GM20431 (cell line): Measurements from ENCODE around the gene LYVE1.

ENCODE experiments used
- in situ Hi-C: fragments of 300-500 bp; cut with MseI, MboI; formaldehyde crosslinking; loops from one replicate; pipeline ENCODE4 v1.15.0; 2020; ENCODE audit warnings: low sequenced_read_pairs; ENCODE audit not compliant: unreplicated experiment

The LYVE1 gene

GRCh38 chr11:10594407-10594806 lies 25.9 kb upstream of the LYVE1 start:
- in situ Hi-C loops = no loop called here

DNA sequence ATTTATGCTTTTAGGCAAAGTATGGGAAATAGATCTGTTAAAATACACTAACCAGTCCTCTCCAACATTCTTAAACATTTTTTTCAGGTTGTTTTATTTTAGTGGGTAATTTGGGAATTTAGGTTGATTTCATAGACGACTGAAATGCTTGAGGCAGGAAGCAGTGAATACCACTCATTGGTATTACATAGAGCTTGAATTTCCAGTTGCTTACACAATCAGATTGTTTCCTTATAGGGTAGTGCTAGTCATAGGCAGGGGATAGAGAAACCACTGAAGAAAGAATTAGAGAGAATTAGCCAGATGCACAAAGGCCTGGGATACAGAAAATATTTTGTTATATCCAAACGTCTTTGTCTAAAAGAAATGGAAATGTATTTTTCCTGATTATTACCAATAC lies 23.9 kb upstream of the LYVE1 start:
- in situ Hi-C loops = no loop called here

DNA sequence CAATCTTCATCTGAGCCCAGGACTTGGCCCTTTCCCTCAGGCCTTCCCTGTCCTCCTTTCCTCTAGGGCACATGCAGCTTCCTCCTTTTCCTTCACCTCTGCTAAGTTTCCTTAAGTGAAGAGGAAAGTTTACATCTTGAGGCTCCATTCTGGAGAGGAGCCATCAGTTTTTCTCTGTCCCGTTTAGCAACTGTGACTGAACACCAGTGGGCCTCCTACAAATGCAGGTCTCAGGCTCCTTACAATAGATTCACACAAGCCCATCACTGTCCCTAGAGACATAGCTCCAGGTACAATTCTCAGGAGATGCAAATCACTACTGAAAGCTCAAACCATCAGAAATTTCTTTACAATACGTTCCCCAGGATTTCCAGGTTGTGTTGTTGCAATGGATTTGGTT lies 23.3 kb upstream of the LYVE1 start:
- in situ Hi-C loops = no loop called here

DNA sequence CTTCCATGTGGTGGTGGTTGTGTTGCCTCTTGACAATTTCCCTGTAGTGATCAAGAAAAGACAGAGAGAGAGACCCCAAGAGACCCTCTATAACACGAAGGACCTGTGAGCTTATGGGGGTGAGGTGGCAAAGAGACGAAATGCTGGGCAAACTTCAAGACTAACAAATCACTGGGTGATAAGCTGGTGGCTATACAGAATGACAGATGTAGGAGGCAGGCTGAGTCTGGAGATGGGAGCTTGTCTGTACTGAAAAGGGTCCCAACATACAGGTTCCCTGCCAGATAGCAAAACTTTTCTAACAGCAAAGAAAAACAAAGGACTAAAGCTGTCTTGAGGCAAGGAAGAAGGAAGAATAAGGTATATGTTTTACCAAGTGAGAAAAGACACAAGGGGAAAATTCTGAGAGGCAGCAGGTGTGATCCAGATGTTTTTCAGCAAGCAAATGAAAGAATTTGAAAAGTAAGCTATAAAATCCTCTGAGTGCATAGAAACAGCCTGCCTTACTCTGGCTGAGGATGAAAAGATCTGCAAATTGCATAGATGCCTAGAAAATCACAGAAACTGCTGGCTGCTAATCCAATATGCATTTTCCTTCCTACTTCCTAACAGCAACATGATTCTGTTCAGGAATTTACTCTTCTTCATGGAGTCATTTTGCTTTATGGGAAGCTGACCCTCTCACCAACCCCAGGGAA lies 21.9 kb upstream of the LYVE1 start:
- in situ Hi-C loops = no loop called here

DNA sequence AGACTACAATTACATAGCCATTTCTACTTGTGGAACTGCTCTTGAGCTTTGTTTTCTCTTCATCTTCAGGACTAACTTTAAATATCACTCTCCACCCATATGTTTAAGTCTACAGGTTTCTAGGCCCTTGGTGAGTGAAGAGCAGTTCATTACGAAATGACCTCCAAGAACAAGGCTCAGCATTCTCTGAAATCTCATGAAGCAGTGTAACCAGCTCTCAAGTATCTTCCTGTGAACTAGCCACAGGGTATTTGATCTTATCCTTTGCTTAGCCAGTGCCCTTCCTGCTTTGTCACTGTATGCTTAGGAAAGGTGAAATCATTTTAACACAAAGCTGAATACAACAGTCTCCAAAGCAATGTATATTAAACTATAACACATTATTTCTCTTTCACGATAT lies 20.4 kb upstream of the LYVE1 start:
- in situ Hi-C loops = no loop called here

GRCh38 chr11:10587995-10588394 lies 19.5 kb upstream of the LYVE1 start:
- in situ Hi-C loops = no loop called here

DNA sequence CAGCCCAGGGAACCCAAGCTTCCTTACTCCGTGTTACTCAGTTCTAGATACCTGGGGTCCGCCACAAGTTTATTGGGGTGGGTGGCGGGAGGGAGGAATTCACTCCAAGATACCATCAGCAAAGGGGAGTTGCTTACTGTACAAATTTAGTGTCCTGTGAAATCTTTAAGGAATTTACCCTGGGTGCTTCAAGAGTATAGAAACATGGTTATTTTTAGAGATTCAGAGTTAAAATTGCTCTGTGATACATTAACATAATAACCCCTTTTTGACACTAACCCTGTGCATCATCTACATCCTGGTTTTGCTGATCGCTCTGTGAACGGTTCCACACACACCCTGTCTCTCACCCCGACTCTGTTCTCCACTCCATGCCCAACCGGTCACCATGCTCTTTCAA lies 18.9 kb upstream of the LYVE1 start:
- in situ Hi-C loops = no loop called here

- in situ Hi-C loops = no loop called here
Observed at GRCh38 chr11:10584071-10584501, 15.6 kb upstream of the LYVE1 start.

GRCh38 chr11:10581481-10582019 lies 13.1 kb upstream of the LYVE1 start:
- in situ Hi-C loops = no loop called here

- in situ Hi-C loops = no loop called here
Observed at GRCh38 chr11:10580623-10581022, 12.2 kb upstream of the LYVE1 start.

- in situ Hi-C loops = no loop called here
Observed at GRCh38 chr11:10579700-10580099, 11.2 kb upstream of the LYVE1 start.

DNA sequence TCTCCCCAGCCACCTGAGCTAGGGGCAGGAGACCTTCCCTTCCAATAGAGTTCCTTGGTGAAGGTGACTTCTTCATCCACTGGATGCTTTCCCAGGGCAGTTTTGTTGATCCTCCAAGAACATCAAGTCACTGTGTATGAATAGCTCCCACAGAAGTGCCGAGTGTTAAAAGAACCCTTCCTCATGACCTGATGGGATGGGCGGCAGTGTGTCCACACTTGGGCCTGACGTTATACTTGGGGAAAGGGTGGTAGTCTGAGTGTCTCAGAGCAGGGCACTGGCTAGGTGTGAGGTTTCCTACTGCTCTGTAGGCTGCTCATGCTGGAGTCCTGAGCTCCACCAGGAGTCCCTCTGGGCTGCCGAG lies 7.6 kb upstream of the LYVE1 start:
- in situ Hi-C loops = no loop called here

GRCh38 chr11:10575346-10576034 lies 7.0 kb upstream of the LYVE1 start:
- in situ Hi-C loops = no loop called here

DNA sequence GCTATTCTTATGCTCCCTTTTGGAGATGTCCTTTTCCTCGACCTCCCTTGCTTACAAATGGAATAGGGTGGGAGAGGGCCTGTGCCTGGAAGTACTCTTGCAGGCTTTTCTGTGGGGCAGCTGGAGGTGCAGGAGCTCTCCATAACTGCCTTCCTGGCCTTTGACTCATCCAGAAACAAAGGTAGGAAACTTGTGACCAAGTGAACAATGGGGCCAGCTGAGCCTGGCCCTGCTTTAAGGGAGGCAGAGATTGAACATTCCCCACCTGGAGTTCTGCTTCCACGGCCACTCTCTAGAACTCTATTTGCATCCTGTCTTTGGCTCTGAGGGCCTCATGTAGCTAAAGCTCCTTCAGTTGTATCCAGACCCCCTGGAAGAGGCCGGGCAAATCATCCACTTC lies 5.1 kb upstream of the LYVE1 start:
- in situ Hi-C loops = no loop called here

DNA sequence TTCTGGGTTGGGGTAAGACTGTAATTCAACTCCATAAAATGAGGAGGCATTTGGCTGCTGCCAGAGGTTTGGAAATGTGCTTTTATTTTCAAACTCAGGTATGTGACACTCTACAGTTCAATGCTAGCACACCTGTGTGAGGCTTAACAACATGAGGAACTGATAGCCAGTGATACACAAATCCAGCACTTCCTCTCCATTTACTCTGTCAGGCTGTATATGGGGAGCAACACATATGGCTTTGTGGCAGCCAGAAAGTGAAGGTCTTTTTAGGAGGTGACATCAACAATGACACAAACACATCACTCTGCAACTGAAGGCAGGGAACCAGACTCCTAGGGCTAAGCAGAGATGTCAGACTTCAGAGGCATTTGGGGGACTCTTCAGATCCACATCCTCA lies 4.6 kb upstream of the LYVE1 start:
- in situ Hi-C loops = no loop called here

- in situ Hi-C loops = no loop called here
Observed at GRCh38 chr11:10572533-10572932, 4.1 kb upstream of the LYVE1 start.

GRCh38 chr11:10567446-10567845 lies 1.0 kb downstream of the LYVE1 start:
- in situ Hi-C loops = no loop called here

DNA sequence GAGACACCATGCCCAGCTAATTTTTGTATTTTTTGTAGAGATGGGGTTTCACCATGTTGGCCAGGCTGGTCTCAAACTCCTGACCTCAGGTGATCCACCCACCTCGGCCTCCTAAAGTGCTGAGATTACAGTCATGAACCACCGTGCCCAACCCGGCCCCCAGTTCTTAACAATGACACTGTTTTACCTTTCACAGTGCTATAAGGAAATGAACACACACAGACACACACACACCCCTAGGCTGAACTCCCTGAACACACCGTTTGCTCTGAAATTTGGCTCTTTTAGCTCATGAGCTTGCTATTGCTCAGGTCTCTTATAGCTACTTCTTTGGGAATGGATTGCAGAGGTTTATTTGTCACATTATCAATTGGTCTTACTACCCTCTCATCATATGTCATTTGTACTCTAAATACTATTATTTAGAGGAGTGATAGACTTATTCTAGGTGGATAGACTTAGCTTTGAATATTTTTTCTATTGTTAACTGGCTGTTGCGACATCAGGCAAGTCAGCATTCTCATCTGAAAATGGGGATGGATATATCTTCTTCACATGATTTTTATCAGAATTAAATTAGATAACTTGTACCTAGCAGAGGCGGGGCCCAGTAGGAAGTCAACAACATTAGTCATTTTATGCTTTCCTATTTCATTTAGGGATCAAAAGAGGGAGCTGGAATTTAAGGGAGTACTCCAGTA lies 2.1 kb downstream of the LYVE1 start:
- in situ Hi-C loops = no loop called here

DNA sequence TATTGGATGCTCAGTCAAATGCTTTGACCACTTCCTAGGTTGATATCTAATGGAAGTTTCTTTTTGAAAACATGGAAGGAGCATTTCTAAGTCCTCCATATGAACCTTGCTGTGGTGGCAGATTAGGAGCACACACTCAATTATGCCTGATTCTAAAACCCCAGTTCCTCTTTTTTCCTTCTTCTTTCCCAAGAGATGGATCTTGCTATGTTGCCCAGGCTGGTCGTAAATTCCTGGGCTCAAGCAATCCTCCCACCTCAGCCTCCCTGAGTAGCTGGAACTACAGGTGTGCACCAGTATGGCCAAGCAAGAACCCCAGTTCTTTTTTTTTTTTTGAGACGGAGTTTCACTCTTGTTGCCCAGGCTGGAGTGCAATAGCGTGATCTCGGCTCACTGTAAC lies 3.0 kb downstream of the LYVE1 start:
- in situ Hi-C loops = no loop called here

DNA sequence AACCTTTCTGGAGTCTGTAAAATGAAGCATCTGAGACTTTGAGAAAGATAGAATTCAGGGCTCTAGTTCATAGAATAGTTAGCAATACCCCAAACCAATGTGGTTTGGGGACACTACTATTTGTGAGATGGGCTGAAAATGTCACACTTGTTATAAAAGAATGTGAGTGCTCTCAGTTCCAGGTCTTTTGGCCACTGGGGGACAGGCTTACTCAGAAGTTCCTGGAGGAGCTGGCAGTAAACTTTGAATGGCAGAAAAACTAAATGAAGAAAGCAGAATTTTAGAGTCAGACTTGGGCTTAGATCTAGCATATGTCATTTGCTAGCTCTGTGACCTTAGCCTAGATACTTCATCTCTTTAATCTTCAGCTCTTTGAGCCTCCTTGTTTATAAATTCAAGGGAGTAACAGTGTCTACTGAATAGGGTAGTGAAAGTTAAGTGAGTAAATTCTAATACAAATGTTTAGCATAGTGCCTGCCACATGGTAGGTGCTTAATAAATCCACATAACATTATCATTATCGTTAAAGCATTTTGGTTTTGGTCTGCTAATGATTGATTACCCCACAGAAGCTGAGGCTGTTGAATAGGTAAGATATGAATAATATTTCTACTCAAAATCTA lies 3.7 kb downstream of the LYVE1 start:
- in situ Hi-C loops = no loop called here

DNA sequence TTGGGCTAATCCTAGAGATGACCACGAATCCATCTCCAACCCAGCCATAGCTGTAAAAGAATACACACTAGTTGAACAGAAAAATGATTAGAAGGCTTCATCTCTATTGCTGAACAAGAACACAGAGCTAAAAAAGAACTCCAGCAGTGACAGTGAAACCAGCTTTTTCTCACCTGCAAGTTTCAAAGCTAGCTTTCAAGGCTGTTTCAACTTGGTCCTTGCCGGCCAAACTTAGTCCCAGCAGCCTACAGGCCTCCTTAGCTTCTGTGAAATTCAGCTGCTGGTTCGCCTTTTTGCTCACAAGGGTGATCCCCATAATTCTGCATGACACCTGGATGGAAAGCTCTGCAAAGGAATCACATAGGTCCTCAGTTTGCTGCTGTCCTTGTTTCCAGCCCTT lies 4.4 kb downstream of the LYVE1 start:
- in situ Hi-C loops = no loop called here
